IPS DF 4.7 (cell line): ENCODE measurements around the gene POLR2F.

Experiments
- DNase-seq: peaks from one replicate; pipeline ENCODE4 v3.0.0-alpha.2; 2013; ENCODE audit warnings: low spot score; ENCODE audit errors: extremely low read depth

POLR2F gene

GRCh38 chr22:37999640-38000272, 46.3 kb downstream of the POLR2F start:
- no peak for DNase-seq

- no peak for DNase-seq
Observed at GRCh38 chr22:38005943-38006342, 52.4 kb downstream of the POLR2F start.

- DNase-seq: no peak
Observed at GRCh38 chr22:38006906-38007305, 53.4 kb downstream of the POLR2F start.

- DNase-seq: no peak
Observed at GRCh38 chr22:38007330-38007902, 53.9 kb downstream of the POLR2F start.

- DNase-seq: no peak
Observed at GRCh38 chr22:38009000-38009806, 55.7 kb downstream of the POLR2F start.

- no peak for DNase-seq
Observed at GRCh38 chr22:38012604-38013072, 59.1 kb downstream of the POLR2F start.

GRCh38 chr22:38014083-38014482, 60.6 kb downstream of the POLR2F start:
- no peak for DNase-seq

- no peak for DNase-seq
Observed at GRCh38 chr22:38016182-38017151, 63.0 kb downstream of the POLR2F start.

GRCh38 chr22:38017272-38017920, 63.9 kb downstream of the POLR2F start:
- no peak for DNase-seq

GRCh38 chr22:38017939-38018885, 64.7 kb downstream of the POLR2F start:
- no peak for DNase-seq
